Neural progenitor cell (in vitro differentiated cells): Measurements from ENCODE around the gene OR8K1.

Experiments
- CTCF ChIP-seq: fragments of 200-600 bp; sonication (generic); IDR thresholded peaks from 2 replicates; pipeline ENCODE4 v1.5.1; 2017; ENCODE audit warnings: antibody characterized with exemption, mild to moderate bottlenecking
- EZH2phosphoT487 ChIP-seq: fragments of 200-600 bp; sonication (generic); IDR thresholded peaks from 2 replicates; pipeline ENCODE4 v1.6.1; 2017; ENCODE audit warnings: antibody characterized with exemption

GRCh38 chr11:56333156-56333555, 12.7 kb upstream of the OR8K1 start:
- TF ChIP-seq EZH2phosphoT487 (no peak), CTCF (no peak)
